ENCODE measurements around the gene ZFYVE27.
A peak's percentile ranks its signal among the peaks of the same experiment; 100 is the strongest.

Gene ZFYVE27

GRCh38 chr10:97789770-97790397 is 53.0 kb downstream of the ZFYVE27 start:
- no peak for DNase-seq (ENCODE audit: low read depth in 3 of 3)

- DNase-seq (ENCODE audit: low read depth in 3 of 3), result peak; percentile 43 to 58 (median 51)
Measured at GRCh38 chr10:97791824-97792721, 55.1 kb downstream of the ZFYVE27 start.

- no peak for DNase-seq (ENCODE audit: low read depth in 3 of 3)
Measured at GRCh38 chr10:97795886-97796285, 59.0 kb downstream of the ZFYVE27 start.

GRCh38 chr10:97796651-97797050 is 59.7 kb downstream of the ZFYVE27 start:
- DNase-seq (ENCODE audit: low read depth in 3 of 3), result no peak

GRCh38 chr10:97798958-97799610 is 62.2 kb downstream of the ZFYVE27 start:
- no peak for DNase-seq (ENCODE audit: low read depth in 3 of 3)

GRCh38 chr10:97800474-97800873 is 63.5 kb downstream of the ZFYVE27 start:
- no peak for DNase-seq (ENCODE audit: low read depth in 3 of 3)

GRCh38 chr10:97801422-97801821 is 64.5 kb downstream of the ZFYVE27 start:
- DNase-seq (ENCODE audit: low read depth in 3 of 3), result no peak

GRCh38 chr10:97805096-97805884 is 68.4 kb downstream of the ZFYVE27 start:
- DNase-seq (ENCODE audit: low read depth in 3 of 3), result no peak

GRCh38 chr10:97805949-97806348 is 69.0 kb downstream of the ZFYVE27 start:
- no peak for DNase-seq (ENCODE audit: low read depth in 3 of 3)

GRCh38 chr10:97810446-97810845 is 73.5 kb downstream of the ZFYVE27 start:
- no peak for DNase-seq (ENCODE audit: low read depth in 3 of 3)

All from stimulated activated CD4-positive, alpha-beta T cell treated with anti-CD3 and anti-CD28 coated beads, TNF-alpha, amount 100 ng/mL, for 48 hours (primary cell).